DMS153 treated with DMSO at 0.1 percent for 48 hours (cell line): ENCODE data around the gene TUSC2.

ENCODE experiments used
- DNase-seq: peaks from one replicate; lab custom pipeline; 2025; ENCODE audit not compliant: unreplicated experiment; lab: John Stamatoyannopoulos, UW

Gene TUSC2

DNA sequence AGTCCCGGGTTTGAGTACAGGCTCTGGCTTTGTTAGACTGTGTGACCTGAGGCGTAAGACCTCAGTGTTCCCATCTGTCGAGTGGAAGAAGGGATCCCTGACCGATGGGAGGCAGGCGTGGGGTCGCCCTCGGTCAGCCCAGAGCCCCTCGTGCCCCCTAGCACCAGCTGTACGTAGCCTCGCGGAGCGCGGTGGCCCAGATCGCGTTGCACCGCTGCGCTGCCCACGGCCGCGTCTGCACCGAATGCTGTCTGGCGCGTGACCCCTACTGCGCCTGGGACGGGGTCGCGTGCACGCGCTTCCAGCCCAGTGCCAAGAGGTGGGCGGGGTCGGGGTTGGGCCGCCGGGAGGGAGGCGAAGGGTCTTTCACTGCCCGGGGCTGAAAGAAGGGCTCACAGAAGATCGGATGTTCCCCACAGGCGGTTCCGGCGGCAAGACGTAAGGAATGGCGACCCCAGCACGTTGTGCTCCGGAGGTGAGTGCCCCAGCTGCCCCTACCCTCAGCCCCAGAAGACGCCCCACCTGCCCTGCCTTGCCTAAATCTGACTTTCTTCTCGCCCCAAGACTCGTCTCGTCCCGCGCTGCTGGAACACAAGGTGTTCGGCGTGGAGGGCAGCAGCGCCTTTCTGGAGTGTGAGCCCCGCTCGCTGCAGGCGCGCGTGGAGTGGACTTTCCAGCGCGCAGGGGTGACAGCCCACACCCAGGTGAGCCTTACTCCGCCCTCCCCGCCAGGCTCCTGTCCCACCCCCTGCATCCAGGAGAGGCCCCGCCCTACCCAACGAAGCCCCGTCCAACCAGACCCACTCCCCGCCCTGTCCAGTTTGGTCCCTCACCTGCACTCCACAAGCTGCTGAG is 52.7 kb downstream of the TUSC2 start:
- no peak for DNase-seq
